HT1080 (cell line): ENCODE data around the gene KLF11. TPM values are rescaled to one million over a fixed set of nuclear protein-coding genes. Genes with fewer than 3 reads are reported as not detected.

Source experiments
- DNase-seq: peaks from one replicate; pipeline ENCODE4 v3.0.0-alpha.2; 2015; ENCODE audit warnings: low read depth
- polyA plus RNA-seq, 2 experiments: library from polyadenylated mRNA; depleted of rRNA; stranded (reverse); fragments of >200 nt; gene quantifications; 2 replicates each; pipeline ENCODE4 v1.2.3, GENCODE V29; 2015
- total RNA-seq: library from RNA; depleted of rRNA; stranded (reverse); fragments of >200 nt; shearing (Covaris generic); gene quantifications from 2 replicates; pipeline ENCODE4 v1.2.3, GENCODE V29; 2014; rRNA removed

Gene KLF11
- 2.9 and 3.7 TPM in 2 replicates for total RNA-seq
- 6.3 and 7.4 TPM in 2 replicates for polyA plus RNA-seq (2015; cell fraction: cytosol; rRNA removed)
- polyA plus RNA-seq (2015; cell fraction: nucleus; rRNA removed), result 4.1 and 5.1 TPM in 2 replicates

DNA sequence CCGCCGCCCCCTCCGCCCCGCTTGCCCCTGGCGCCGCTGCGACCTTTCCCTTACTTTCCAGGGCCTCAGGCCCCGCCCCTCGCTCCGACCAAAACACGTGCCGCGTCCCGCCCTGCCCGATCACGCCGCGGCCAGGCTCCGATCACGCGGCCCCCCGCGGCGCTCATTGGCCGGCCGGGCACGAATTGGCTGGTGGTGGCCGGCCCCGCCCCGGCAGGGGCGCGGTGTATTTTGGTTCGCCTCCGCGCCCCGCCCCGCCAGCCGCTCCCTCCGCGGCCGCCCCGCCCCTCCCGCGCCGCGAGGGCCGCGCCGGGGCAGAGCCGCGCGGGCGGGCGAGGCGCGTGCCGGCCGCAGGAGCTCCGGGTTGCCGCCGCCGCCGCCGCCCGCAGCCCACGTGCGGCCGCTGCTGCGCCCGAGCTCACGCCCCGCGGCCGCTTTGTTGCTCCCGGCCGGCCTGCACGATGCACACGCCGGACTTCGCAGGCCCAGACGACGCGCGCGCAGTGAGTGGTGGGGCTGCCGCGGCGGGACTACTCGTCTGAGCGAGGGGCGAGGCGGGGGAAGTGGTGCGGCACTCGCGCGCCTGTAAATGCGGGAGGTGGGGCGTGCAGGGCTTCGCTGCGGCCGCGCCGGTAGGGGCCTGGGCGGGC is at the start of gene KLF11:
TSS of gene KLF11 (plus strand) at position 295 of the 650 bp plus-strand sequence. CDS start at position 462, 167 bp downstream.
- DNase-seq, result peak; percentile 75

GRCh38 chr2:9994462-9994861 is 48.9 kb upstream of the KLF11 start:
- DNase-seq, result no peak

GRCh38 chr2:9995059-9995458 is 48.3 kb upstream of the KLF11 start:
- no peak for DNase-seq

- no peak for DNase-seq
Observed at GRCh38 chr2:9996321-9996720, 47.0 kb upstream of the KLF11 start.

GRCh38 chr2:9997936-9998335 is 45.4 kb upstream of the KLF11 start:
- no peak for DNase-seq

DNA sequence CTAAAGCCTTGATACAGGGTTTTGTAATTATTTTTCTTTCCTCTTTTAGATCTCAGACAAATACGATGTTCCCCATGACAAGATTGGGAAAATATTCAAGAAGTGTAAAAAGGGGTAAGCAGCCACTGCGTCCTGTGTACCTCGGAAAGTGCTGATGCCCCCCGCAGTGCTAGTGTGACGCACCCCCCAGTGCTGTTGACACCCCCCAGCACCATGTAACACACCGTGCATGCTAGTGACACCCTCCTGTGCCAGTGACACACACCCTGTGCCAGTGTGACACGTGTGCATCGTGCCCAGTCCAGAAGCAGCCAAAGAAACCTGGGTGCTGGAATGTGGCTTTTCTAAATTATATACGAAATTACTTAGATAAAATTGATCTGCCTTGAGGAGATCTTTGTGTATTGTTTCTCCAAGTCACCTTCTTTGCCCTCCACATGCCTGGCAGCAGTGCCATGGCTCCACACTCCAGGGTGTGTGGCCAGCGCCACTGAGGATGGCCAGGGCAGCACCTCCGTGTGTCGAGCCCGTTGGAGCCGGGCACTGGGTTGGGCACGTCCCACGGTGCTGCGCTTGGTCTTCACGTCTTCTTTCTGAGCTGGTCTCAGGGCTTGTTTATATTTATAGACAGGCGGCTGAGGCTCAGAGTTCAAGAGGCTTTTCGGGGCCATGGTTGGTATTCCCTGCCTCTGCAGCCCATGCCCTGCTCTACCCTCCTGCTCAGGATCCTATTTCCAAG is 44.3 kb upstream of the KLF11 start:
- no peak for DNase-seq

DNA sequence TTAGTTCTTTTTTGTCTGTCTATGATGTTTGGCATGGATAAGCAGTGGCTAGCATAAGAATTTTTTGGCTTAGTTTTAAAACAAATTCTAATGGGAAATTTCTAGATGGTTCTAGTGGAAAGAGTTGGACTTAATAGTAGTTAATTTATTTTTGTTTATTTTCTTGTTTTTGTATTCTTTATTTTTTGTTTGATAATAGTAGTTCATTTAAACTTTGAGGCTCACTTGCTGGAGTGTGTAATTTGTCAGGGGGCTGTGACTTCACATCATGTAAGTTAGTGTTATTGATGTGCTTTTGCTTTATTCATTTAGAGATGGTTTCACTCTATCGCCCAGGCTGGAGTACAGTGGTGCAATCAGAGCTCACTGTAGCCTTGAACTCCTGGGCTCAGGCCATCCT is 43.7 kb upstream of the KLF11 start:
- DNase-seq, result no peak

DNA sequence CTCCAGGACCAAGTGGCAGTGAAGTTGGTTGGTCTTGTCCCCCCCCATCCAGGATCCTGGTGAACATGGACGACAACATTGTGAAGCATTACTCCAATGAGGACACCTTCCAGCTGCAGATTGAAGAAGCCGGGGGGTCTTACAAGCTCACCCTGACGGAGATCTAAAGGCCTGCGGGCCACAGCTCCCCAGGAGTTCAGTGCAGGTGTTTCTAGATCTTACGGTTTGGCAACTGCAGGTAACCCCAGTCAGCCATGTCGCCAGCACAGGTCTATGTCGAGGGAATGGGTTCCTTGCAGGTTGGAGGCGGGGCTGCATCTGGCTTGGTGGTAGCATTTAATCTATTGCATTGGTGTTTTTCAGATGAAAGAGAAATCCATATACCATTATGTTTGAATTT is 42.8 kb upstream of the KLF11 start:
- no peak for DNase-seq

- DNase-seq, result no peak
Observed at GRCh38 chr2:10001586-10001985, 41.8 kb upstream of the KLF11 start.

- DNase-seq, result no peak
Observed at GRCh38 chr2:10002109-10002508, 41.2 kb upstream of the KLF11 start.

DNA sequence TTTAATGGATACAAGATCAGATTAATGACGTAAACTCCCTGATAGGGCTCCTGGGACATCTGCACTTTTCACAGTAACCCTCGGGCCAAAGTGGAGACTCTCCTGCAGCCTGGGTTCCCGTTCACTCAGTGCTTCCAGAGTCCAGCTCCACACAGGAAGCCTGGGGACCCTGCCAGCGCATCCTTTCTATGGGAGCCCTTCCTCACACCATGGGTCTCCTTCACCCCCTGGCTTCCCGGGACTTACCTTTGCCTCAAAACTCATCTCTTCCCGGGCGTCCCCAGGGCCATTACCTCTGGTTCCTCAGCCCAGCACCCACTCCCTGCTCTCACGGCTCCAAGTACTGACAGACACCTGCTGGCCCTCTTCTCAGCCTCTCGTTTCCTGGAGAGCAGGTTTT is 40.7 kb upstream of the KLF11 start:
- DNase-seq, result no peak

GRCh38 chr2:10003206-10004125 is 39.9 kb upstream of the KLF11 start:
- DNase-seq, result no peak

GRCh38 chr2:10004401-10004800 is 38.9 kb upstream of the KLF11 start:
- DNase-seq, result no peak

GRCh38 chr2:10004836-10005235 is 38.5 kb upstream of the KLF11 start:
- DNase-seq, result no peak

- no peak for DNase-seq
Observed at GRCh38 chr2:10005461-10006235, 37.7 kb upstream of the KLF11 start.

DNA sequence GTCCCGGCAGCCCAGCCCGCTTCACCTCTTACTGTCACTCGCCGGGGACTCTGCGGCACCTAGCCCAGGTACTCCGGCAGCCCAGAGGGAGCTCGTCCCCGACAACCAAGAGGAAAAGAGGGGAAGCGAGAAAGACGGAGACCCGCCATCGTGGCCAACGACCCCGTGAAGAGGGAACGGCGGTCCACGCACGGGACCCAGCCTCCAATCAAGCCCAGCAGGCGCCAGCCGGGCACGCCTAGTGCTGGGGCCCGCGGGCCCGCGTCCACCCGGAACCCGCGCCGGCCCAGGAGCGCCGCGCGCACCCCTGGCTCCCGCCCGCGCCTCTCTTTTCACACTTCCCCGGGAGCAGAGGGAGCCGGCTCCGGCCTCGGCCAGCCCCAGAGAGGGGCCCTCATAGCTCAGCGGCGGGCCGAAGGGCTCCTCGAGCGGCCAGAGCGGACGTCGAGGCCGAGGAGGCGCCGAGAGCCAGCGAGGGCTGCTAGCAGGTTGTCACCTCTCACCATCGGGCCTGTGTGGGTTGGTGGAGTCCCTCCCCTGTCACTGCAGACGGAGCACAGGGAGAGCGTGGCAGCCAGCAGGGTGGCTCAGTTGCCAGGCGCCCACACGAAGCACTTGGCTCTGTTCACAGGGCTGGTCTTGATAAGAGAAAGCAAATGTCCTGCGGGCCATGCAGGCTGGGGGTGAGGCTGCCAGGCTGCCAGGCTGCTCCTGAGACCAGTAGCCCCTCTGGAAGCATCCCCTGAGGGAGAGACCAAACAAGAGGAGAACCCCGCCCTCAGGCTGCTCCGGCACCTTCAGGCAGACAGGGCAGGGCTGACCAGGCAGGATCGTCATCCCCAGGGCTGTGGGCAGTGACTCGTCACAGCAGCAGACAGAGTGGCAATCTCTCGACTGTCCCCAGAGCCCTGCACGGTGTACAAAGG is 36.9 kb upstream of the KLF11 start:
- no peak for DNase-seq

DNA sequence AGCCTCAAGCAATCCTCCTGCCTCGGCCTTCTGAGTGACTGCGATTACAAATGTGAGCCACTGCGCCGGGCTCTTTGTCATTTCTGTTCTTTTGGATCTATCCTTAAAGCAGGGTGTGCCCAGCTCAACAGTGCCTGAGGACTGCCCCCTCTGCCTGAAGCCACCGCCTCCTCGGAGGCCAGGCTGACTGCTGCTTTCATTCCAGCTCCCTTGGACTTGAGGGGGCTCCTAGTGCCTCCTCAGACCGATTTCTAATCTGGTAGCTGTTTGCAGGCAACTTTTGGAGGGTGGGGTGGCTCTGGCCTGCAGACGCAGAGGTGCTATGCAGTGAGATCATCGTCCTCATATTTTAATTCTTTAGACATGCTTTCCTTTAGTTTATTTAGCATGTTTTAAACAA is 35.9 kb upstream of the KLF11 start:
- DNase-seq, result no peak

DNA sequence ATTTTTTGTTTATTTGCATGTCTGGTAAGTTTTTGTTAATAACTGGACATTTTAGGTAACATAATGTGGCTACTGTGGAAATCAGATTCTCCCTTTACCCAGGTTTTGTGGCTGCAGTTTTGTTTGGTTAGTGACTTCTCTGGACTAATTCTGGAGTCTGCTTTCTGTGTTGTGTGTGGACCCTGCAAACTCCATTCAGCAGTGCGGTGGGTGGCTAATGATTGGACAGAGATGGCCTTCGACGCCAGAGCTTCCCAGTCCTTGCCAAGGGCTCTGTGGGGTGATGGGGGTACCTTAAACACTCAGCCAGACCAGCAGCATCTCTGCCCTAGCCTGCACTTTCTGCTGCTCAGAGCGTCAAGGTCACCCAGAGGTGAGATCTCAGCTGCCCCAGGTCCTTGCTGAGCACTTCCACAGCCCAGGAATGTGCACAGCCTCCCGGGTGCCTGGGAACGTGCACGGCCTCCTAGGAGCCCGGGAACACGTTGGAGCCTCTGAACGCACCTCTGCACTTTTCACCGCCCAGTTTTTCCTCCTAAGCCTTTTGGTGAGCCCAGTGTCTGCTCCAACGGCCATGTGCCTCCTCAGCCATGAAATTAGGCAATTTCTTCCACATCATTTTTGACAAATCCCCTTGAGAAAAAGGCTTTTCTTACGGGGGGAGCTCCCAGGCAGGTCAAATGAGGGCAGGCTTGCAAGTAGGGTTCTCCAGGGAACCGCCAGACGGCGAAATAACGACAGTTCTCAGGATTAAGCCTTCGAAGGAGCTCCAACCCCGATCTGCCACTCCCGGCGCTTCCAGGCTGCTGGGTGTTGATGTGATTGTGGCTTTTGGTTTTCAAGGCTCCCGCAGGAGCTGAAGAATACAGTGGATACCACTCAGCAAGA is 35.2 kb upstream of the KLF11 start:
- no peak for DNase-seq

- no peak for DNase-seq
Observed at GRCh38 chr2:10008809-10009176, 34.6 kb upstream of the KLF11 start.
